ENCODE data around the gene OR8S1. TPM values are rescaled to one million over a fixed set of nuclear protein-coding genes. Genes with fewer than 3 reads are reported as not detected.
"Not testable (repeated sequence)": the region's sequence is repeated elsewhere in the genome, so short reads cannot be mapped to it uniquely, and the experiment has no call there.

Gene OR8S1
- total and polyA plus RNA-seq, 8 donors = not detected

- WGBS, 2 donors = 50 to 52% methylated on average over 2 of the region's 2 CpGs
- no peak overlapping the region for H3K4me3 ChIP-seq
- no peak for ATAC-seq
- no peak for TF ChIP-seq CTCF (IDR thresholded peaks at IDR 0.05)
- H3K36me3 ChIP-seq = no peaks in the 10 kb centered on the region
- H3K27ac ChIP-seq = no peak overlapping the region
- H3K9me3 ChIP-seq = peaks cover 0 to 5% (median 0%) of the 10 kb centered on the region in 4 donors
- DNase-seq = no peak
- H3K27me3 ChIP-seq = no peaks in the 10 kb centered on the region
- intact Hi-C loops (cut with DNase I) = no loop called here
- no peaks in the 10 kb centered on the region for H3K4me1 ChIP-seq
- no peak for FAIRE-seq
These were observed 12.6 kb upstream of the OR8S1 start for GRCh38 chr12:48512855-48513254.

GRCh38 chr12:48514728-48515127 lies 10.7 kb upstream of the OR8S1 start:
- no peaks in the 10 kb centered on the region for H3K27me3 ChIP-seq
- H3K27ac ChIP-seq = no peak overlapping the region
- no peak for FAIRE-seq
- peaks cover 0 to 5% (median 0%) of the 10 kb centered on the region in 4 donors for H3K9me3 ChIP-seq
- no peaks in the 10 kb centered on the region for H3K4me1 ChIP-seq
- 79 to 93% methylated on average over 1 of the region's 1 CpG for WGBS, 2 donors
- ATAC-seq = no peak
- no peak for TF ChIP-seq CTCF (IDR thresholded peaks at IDR 0.05)
- no peak for DNase-seq
- no peaks in the 10 kb centered on the region for H3K36me3 ChIP-seq
- H3K4me3 ChIP-seq = no peak overlapping the region
- intact Hi-C loops (cut with DNase I) = no loop called here

- H3K9me3 ChIP-seq; FAIRE-seq; ATAC-seq; H3K36me3 ChIP-seq; H3K4me1 ChIP-seq; intact Hi-C loops (cut with DNase I); H3K4me3 ChIP-seq; H3K27ac ChIP-seq; H3K27me3 ChIP-seq: not testable (repeated sequence)
- peak in 1 of 6 donors; percentile 43 for DNase-seq
- 83 to 85% methylated on average over 24 of the region's 24 CpGs for WGBS, 2 donors
These were observed 5.1 kb upstream of the OR8S1 start for GRCh38 chr12:48520381-48520780.

- no peak for ATAC-seq
- FAIRE-seq = no peak
These were observed 2.6 kb downstream of the OR8S1 start for GRCh38 chr12:48527891-48528670.

GRCh38 chr12:48532601-48533000 lies 7.2 kb downstream of the OR8S1 start:
- no peak for FAIRE-seq
- no peak for ATAC-seq
- no peak for DNase-seq
- Histone ChIP-seq H3K36me3 (no peaks in the 10 kb centered on the region), H3K9me3 (no peaks in the 10 kb centered on the region), H3K27me3 (no peaks in the 10 kb centered on the region), H3K27ac (no peak overlapping the region), H3K4me1 (no peaks in the 10 kb centered on the region), H3K4me3 (no peak overlapping the region)
- TF ChIP-seq CTCF (IDR thresholded peaks at IDR 0.05) = no peak
- intact Hi-C loops (cut with DNase I) = no loop called here

More at GRCh38 chr12:48527891-48528670, 2.6 kb downstream of the OR8S1 start:
- Histone ChIP-seq H3K9me3 (no peaks in the 10 kb centered on the region), H3K36me3 (no peaks in the 10 kb centered on the region), H3K27ac (no peak overlapping the region), H3K4me1 (no peaks in the 10 kb centered on the region), H3K27me3 (no peaks in the 10 kb centered on the region), H3K4me3 (no peak overlapping the region)
- WGBS, 2 donors = 85 to 86% methylated on average over 43 to 44 of the region's 44 CpGs
- no peak for TF ChIP-seq CTCF (IDR thresholded peaks at IDR 0.05)
- DNase-seq = no peak
- intact Hi-C loops (cut with DNase I) = no loop called here
